Duodenal mucosa (tissue), 2 donors: ENCODE results near the gene MYO3B.

Experiments used
- H3K27ac ChIP-seq: one replicate; pipeline ENCODE4 v1.7.0; 2013; ENCODE audit warnings: low read depth, low read length
- H3K27me3 ChIP-seq, 2 donors: one replicate each; pipeline ENCODE4 v1.7.0; 2013; ENCODE audit warnings: low read length in 2 of 2, control low read depth in 1 of 2; ENCODE audit not compliant: insufficient read depth in 2 of 2, control insufficient read depth in 1 of 2
- H3K36me3 ChIP-seq, 2 donors: one replicate each; pipeline ENCODE4 v1.7.0; 2013; ENCODE audit warnings: low read length in 2 of 2, control low read depth in 1 of 2; ENCODE audit not compliant: insufficient read depth in 2 of 2, control insufficient read depth in 1 of 2
- H3K4me1 ChIP-seq, 2 donors: one replicate each; pipeline ENCODE4 v1.7.0; 2013; ENCODE audit warnings: low read length in 2 of 2, control low read depth in 1 of 2; ENCODE audit not compliant: insufficient read depth in 2 of 2, control insufficient read depth in 1 of 2
- H3K4me3 ChIP-seq, 2 donors: one replicate each; pipeline ENCODE4 v1.7.0; 2013; ENCODE audit warnings: low read length in 2 of 2, low read depth in 1 of 2
- H3K9ac ChIP-seq, 2 donors: one replicate each; pipeline ENCODE4 v1.7.0; 2013; ENCODE audit warnings: low read length in 2 of 2, low read depth in 1 of 2
- H3K9me3 ChIP-seq, 2 donors: one replicate each; pipeline ENCODE4 v1.7.0; 2013; ENCODE audit warnings: low read length in 2 of 2, control low read depth in 1 of 2; ENCODE audit not compliant: control insufficient read depth in 1 of 2

Gene MYO3B

DNA sequence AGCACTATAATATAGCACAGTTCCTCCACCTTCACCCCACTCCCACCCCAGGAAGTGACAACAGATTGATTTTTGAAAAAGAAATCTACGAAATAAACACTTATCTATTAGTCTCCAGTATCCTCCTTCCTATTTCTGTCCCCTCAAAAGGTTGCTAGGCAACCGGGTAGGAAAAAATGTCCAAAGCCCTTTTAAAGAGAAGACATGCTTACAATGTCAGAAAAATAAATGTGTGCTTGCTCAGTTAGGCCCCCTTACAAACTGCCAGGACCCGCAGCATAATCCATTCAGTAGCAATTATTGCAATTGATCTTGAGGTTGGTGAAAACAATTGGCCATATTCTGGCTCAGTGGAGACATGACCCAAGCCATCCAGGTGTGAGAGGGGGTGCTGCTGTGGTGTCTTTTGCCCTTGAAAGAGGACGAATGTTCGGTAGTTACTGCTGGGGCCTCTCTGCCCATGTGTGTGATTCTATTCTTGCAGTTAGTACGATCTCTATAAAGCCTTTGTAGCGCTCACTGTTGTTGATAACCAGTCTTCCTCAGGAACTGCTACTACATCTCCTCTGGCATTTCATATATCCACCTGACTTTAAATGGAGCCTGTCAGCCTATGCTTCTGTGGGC, 144.3 kb downstream of the MYO3B start:
- H3K36me3 ChIP-seq: no peaks in the 10 kb centered on the region
- no peak overlapping the region for H3K4me3 ChIP-seq
- H3K27ac ChIP-seq: no peak overlapping the region
- H3K27me3 ChIP-seq: no peaks in the 10 kb centered on the region
- no peak overlapping the region for H3K9ac ChIP-seq
- no peaks in the 10 kb centered on the region for H3K4me1 ChIP-seq
- no peaks in the 10 kb centered on the region for H3K9me3 ChIP-seq

DNA sequence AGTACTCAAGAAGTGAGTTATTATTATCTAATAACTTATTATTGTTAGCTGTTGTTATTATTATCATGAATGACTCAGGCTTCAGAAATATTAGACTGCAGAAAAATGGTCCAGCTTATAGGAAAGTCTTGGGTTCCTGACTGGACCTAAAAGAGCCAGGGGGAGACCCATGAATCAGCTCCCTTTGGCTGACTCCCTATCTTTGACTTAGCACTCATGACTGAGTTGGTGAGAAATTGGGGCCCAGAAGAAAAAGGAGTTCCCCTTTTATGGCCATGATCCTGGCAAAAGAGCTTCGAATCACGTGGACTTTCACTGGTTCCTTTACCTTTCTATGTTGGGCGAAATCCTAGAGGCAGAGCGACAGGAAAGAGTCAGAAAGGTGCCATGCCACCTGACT, 145.8 kb downstream of the MYO3B start:
- Histone ChIP-seq H3K36me3 (no peaks in the 10 kb centered on the region), H3K27ac (no peak overlapping the region), H3K4me1 (no peaks in the 10 kb centered on the region), H3K9ac (no peak overlapping the region), H3K4me3 (no peak overlapping the region), H3K27me3 (no peaks in the 10 kb centered on the region), H3K9me3 (no peaks in the 10 kb centered on the region)

- H3K4me1 ChIP-seq: no peaks in the 10 kb centered on the region
- no peak overlapping the region for H3K9ac ChIP-seq
- no peaks in the 10 kb centered on the region for H3K36me3 ChIP-seq
- H3K9me3 ChIP-seq: no peaks in the 10 kb centered on the region
- H3K27me3 ChIP-seq: no peaks in the 10 kb centered on the region
- no peak overlapping the region for H3K27ac ChIP-seq
- no peak overlapping the region for H3K4me3 ChIP-seq
Observed at GRCh38 chr2:170324640-170325046, 146.7 kb downstream of the MYO3B start.

DNA sequence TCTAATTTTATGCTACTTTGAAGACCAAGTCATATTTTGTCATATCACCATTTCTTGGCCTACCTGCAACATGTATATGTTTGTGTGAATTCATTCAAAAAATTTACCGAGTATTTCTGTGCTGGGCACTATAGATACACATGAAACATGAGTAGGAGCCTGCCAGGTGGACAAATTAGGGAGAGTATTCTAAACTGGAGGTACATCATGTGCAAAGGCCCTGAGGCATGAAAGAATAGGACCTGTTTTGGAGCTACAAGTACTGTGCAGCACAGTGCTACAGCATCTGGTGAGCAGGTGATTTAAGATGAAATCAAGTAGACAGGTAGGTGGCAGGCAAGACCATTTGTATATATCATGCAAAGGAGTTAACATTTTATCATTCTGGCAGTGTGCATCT, 152.9 kb downstream of the MYO3B start:
- H3K9me3 ChIP-seq: no peaks in the 10 kb centered on the region
- H3K4me3 ChIP-seq: no peak overlapping the region
- H3K27me3 ChIP-seq: peaks cover 0 to 4% of the 10 kb centered on the region in 2 donors
- no peak overlapping the region for H3K9ac ChIP-seq
- no peak overlapping the region for H3K27ac ChIP-seq
- no peaks in the 10 kb centered on the region for H3K4me1 ChIP-seq
- H3K36me3 ChIP-seq: no peaks in the 10 kb centered on the region

GRCh38 chr2:170332676-170333402, 154.9 kb downstream of the MYO3B start:
- peaks cover 0 to 4% of the 10 kb centered on the region in 2 donors for H3K27me3 ChIP-seq
- no peaks in the 10 kb centered on the region for H3K9me3 ChIP-seq
- H3K9ac ChIP-seq: no peak overlapping the region
- H3K27ac ChIP-seq: no peak overlapping the region
- no peaks in the 10 kb centered on the region for H3K4me1 ChIP-seq
- H3K36me3 ChIP-seq: no peaks in the 10 kb centered on the region
- H3K4me3 ChIP-seq: no peak overlapping the region

- no peaks in the 10 kb centered on the region for H3K9me3 ChIP-seq
- H3K36me3 ChIP-seq: no peaks in the 10 kb centered on the region
- H3K27me3 ChIP-seq: peaks cover 3 to 4% of the 10 kb centered on the region in 2 donors
- H3K4me3 ChIP-seq: no peak overlapping the region
- H3K9ac ChIP-seq: no peak overlapping the region
- H3K4me1 ChIP-seq: no peaks in the 10 kb centered on the region
- H3K27ac ChIP-seq: no peak overlapping the region
Observed at GRCh38 chr2:170335351-170335750, 157.4 kb downstream of the MYO3B start.

DNA sequence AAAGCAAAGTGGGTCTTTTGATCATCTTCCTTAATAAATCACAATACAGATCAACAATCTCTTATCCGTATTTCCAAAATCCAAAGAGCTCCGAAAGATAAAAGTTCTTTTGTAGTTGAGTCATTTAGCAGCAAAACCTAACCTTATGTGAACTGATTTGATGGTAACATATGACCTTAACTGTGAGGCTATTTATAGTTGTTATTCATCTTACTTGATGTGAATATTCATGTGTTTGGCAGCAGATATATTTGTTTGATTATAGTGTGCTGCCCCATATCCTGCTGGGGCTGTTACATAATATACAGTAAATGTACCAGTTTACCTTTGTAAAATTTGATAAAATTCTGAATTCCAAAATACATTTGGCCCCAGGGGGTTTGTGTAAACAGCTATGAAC, 158.5 kb downstream of the MYO3B start:
- Histone ChIP-seq H3K9me3 (no peaks in the 10 kb centered on the region), H3K4me1 (no peaks in the 10 kb centered on the region), H3K36me3 (no peaks in the 10 kb centered on the region), H3K27ac (no peak overlapping the region), H3K27me3 (peaks cover 3 to 4% of the 10 kb centered on the region in 2 donors), H3K4me3 (no peak overlapping the region), H3K9ac (no peak overlapping the region)

- Histone ChIP-seq H3K27me3 (peaks cover 3 to 4% of the 10 kb centered on the region in 2 donors), H3K9me3 (no peaks in the 10 kb centered on the region), H3K9ac (no peak overlapping the region), H3K27ac (no peak overlapping the region), H3K4me1 (no peaks in the 10 kb centered on the region), H3K4me3 (no peak overlapping the region), H3K36me3 (no peaks in the 10 kb centered on the region)
Observed at GRCh38 chr2:170336916-170337315, 159.0 kb downstream of the MYO3B start.

DNA sequence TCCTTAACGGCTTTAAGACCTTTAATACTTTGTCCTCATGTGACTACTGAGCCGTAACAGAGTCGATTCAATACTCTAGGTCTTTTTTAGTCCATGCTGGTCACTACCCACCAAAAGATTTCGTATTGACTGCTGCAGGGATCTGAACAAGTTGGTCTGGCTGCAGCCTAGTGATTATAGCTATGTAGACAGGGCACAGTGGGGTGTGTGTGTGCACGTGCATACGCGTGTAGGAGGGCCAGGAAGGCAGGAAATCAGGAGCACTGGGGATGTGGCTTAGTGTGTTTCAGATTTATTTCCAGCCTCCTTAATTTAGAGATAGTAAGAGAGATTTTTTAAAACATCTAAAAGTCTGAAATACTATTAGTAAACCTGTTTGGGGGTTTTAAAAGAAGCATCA, 161.4 kb downstream of the MYO3B start:
- Histone ChIP-seq H3K4me1 (no peaks in the 10 kb centered on the region), H3K36me3 (no peaks in the 10 kb centered on the region)

GRCh38 chr2:170339750-170340692, 162.1 kb downstream of the MYO3B start:
- Histone ChIP-seq H3K4me1 (no peaks in the 10 kb centered on the region), H3K27ac (no peak overlapping the region), H3K9ac (no peak overlapping the region), H3K4me3 (no peak overlapping the region), H3K36me3 (no peaks in the 10 kb centered on the region), H3K9me3 (no peaks in the 10 kb centered on the region), H3K27me3 (peaks cover 0 to 3% of the 10 kb centered on the region in 2 donors)

More for the DNA sequence above, 161.4 kb downstream of the MYO3B start:
- Histone ChIP-seq H3K9me3 (no peaks in the 10 kb centered on the region), H3K27me3 (peaks cover 0 to 3% of the 10 kb centered on the region in 2 donors), H3K27ac (no peak overlapping the region), H3K9ac (no peak overlapping the region), H3K4me3 (no peak overlapping the region)
